ENCODE results near the gene EEFSEC. TPM values are rescaled to one million over a fixed set of nuclear protein-coding genes. Genes with fewer than 3 reads are reported as not detected.
A peak's percentile ranks its signal among the peaks of the same experiment; 100 is the strongest.

The EEFSEC gene
- total and polyA plus RNA-seq, 8 donors: 11.5 to 23.0 (median 19.9) TPM

DNA sequence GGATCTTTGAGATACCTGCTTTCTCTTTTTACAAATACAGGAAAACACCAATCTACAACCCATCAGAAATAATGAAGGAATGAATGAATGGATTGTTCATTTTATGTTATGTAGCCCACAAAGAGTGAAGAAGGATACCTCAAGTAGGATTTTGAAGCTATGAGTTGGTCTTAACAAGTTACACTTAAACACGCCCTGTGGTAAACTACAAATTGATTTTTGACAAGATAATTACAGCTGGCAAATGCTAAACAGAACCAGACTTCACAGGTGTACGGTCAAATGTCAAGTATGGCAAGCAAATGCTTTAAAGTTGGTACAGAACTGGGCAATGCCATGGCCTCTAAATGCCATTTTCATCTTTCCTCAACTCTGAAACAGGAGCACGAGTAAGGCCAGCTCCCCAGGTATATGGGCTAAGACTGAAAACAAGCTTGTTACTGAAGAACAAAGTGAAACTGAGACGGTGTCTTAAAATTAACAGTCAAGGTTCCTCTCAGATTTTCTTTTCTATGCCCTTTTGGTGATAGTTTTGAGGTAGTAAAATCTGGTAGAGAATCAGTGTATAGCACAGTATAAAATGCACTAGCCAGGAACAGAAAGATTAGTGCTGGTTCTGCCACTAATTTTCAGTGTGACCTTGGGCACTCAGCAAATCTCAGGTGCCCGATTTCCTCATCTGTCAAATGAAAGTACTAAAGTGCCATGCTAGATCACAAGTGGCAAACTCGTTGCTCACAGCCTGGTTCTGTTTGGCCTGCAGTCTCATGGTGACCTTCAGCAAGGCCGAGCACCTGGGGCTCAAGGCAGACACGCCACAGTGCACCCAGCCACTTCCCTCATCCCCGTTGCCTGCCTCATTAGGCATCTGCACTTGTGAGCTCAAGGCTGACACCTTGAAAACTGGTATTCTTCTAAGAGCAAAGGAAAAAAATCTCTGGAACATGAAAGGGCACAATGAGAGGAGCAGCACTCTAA is 39.2 kb upstream of the EEFSEC start:
- Histone ChIP-seq H3K4me1 (no peaks in the 10 kb centered on the region), H3K27ac (no peak overlapping the region), H3K9me3 (no peaks in the 10 kb centered on the region), H3K4me3 (no peak overlapping the region), H3K36me3 (peaks cover 0 to 64% of the 10 kb centered on the region in 2 donors), H3K27me3 (no peaks in the 10 kb centered on the region)
- TF ChIP-seq CTCF (IDR thresholded peaks at IDR 0.05): no peak
- ATAC-seq (no peak), DNase-seq (no peak)
- intact Hi-C loops (cut with DNase I): no loop called here

DNA sequence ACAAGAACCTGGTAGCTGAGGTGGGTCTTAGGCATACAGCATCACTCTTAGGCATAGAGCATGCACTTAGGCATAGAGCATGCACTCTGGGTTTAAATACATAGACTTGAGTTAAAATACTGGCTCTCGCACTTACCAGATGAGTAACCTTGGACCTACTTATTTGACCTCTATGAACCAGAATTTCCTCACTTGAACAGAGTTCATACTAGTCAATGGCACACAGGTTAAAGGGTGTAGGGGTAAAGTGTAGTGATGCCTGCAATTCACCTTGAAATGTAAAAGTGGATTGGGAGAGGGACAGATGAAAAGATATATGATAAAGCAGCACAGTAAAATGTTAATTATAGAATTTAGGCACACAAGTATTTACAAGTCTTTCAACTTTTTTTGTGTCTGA is 31.3 kb upstream of the EEFSEC start:
- intact Hi-C loops (cut with DNase I): no loop called here
- TF ChIP-seq CTCF (IDR thresholded peaks at IDR 0.05): no peak
- peaks cover 7 to 21% of the 10 kb centered on the region in 2 donors for H3K4me1 ChIP-seq
- ATAC-seq: no peak
- no peaks in the 10 kb centered on the region for H3K9me3 ChIP-seq
- no peak for DNase-seq
- no peaks in the 10 kb centered on the region for H3K27me3 ChIP-seq
- H3K27ac ChIP-seq: no peak overlapping the region
- H3K4me3 ChIP-seq: no peak overlapping the region
- peaks cover 0 to 13% of the 10 kb centered on the region in 2 donors for H3K36me3 ChIP-seq

GRCh38 chr3:128123156-128123537 is 30.1 kb upstream of the EEFSEC start:
- Histone ChIP-seq H3K27me3 (no peaks in the 10 kb centered on the region), H3K27ac (peak overlapping the region; percentile 68 to 89), H3K36me3 (peaks cover 0 to 8% of the 10 kb centered on the region in 2 donors), H3K4me1 (peaks cover 7 to 21% of the 10 kb centered on the region in 2 donors), H3K9me3 (no peaks in the 10 kb centered on the region), H3K4me3 (peak overlapping the region; percentile 81 to 92)
- ATAC-seq: no peak
- intact Hi-C loops (cut with DNase I): no loop called here
- DNase-seq: no peak
- no peak for TF ChIP-seq CTCF (IDR thresholded peaks at IDR 0.05)

DNA sequence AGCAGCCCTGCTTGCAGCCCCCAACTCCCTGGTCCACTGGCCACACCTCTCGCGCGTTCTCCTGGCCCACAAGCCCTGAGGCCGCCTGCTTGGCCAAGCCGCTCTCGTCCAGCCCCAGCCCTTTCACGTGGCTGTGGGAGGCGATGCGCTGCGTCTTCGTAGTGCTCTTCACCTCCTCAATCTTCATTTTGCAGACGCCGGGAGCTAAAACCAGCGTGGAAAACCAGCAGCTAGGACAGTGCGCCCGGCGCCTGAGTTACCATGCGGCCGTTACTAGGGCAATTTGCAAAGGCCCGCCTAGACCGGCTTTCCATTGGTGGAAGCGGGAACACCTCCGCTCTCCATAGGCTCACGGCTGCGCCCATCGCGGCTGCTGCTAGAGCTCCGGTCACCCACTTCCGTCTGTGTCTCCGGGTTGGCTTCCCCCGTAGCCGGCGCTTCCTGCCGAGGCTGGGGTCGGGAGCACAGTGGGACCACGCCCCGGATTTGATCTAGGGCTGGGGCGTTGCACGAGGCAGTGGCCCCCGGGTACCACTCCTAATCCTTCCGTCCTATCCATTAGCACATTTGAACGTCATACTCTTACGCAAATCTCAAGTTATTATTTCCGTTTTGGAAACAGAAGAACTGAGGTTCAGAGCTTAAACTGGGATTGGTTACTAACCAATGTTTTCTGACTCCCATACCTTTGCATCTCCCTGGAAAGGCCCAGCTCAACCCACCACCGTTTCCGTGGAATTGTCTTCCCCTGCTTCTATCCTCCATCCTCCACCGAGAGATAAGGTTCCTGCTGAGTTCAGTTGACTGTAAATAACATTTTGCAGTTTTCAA is 29.5 kb upstream of the EEFSEC start, which contains the start of gene RUVBL1:
Gene RUVBL1 (minus strand): TSS at position 275 of the 831 bp plus-strand sequence. CDS start 88 bp downstream, at position 187.
- ATAC-seq (peak; percentile 100), DNase-seq (peak; percentile 92 to 98 (median 97))
- H3K4me1 ChIP-seq: peaks cover 7 to 21% of the 10 kb centered on the region in 2 donors
- H3K36me3 ChIP-seq: peaks cover 0 to 2% of the 10 kb centered on the region in 2 donors
- intact Hi-C loops (cut with DNase I): no loop called here
- H3K27me3 ChIP-seq: no peaks in the 10 kb centered on the region
- peak within 1 kb of the TSS; percentile 81 to 92 for H3K4me3 ChIP-seq
- no peak for TF ChIP-seq CTCF (IDR thresholded peaks at IDR 0.05)
- H3K27ac ChIP-seq: peak within 1 kb of the TSS; percentile 68 to 89
- H3K9me3 ChIP-seq: no peaks in the 10 kb centered on the region
